GM21576 (cell line): ENCODE results near the gene PTPRN2.
"Not testable (repeated sequence)": the region's sequence is repeated elsewhere in the genome, so short reads cannot be mapped to it uniquely, and the experiment has no call there.

Source experiments
- ATAC-seq: cut with Tn5 transposase; IDR thresholded peaks from one replicate; pipeline ENCODE4 v1.9.1; 2021; ENCODE audit warnings: mild to moderate bottlenecking, moderate library complexity; ENCODE audit not compliant: unreplicated experiment

Gene PTPRN2

DNA sequence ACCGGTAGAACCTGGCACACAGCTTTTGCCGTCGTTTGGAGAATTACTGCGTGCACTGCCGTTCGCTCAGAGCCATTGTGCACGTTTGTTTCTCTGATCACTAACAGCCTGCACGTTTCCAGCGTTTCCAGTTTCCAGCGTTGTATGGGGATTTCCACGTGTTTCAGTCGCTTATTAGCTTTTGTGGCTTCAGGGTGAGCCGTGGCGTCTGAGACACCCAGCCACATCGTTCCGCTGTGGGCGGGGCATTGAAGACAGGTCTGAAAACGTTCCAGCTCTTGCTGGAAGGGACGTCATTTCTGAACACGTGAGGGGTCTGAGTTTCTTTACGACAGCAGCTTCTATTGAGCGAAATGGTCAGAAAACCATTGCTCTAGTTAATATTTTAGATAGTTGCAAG is 1086.0 kb downstream of the PTPRN2 start:
- no peak for ATAC-seq

DNA sequence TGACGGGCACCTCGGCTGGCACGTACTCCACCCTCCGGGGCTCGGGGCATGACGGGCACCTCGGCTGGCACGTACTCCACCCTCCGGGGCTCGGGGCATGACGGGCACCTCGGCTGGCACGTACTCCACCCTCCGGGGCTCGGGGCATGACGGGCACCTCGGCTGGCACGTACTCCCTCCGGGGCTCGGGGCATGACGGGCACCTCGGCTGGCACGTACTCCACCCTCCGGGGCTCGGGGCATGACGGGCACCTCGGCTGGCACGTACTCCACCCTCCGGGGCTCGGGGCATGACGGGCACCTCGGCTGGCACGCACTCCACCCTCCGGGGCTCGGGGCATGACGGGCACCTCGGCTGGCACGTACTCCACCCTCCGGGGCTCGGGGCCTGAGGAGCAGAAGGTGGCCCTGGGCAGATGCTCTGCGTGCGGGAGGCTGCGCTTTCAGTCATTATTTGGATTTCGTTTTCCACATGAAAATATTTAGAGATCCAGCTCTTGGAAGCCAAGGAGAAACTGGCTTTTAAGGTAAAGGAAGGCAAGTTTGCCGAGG is 1086.6 kb downstream of the PTPRN2 start:
- not testable (repeated sequence) for ATAC-seq

DNA sequence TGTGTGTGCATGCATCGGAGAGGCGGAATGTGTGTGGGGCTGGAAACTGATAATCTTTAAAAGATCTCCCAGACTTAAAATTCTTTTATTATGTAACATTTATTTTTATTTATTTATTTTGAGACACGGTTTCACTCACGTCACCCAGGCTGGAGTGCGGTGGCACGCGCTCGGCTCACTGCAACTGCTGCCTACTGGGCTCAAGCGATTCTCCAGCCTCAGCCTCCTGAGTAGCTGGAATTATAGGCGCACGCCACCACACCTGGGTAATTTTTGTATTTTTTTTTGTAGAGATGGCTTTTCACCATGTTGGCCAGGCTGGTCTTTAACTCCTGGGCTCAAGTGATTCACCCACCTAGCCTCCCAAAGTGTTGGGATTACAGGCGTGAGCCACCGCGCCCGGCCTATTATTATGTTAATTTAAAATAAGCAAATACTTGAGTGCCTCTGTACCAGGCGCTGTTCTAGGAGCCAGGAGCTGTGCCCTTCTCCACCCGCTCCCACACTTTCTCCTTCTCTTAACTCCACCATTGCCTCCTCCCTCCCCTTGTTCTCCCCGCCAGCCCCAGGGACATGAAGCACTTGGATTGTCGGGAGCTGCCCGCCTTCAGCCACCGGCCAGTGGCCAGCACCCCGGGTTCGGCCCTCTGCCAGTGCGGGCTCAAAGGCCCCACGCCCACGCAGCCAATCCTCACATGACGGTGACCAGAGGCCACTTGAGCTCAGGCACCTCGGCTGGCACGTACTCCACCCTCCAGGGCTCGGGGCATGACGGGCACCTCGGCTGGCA is 1087.3 kb downstream of the PTPRN2 start:
- ATAC-seq = no peak

DNA sequence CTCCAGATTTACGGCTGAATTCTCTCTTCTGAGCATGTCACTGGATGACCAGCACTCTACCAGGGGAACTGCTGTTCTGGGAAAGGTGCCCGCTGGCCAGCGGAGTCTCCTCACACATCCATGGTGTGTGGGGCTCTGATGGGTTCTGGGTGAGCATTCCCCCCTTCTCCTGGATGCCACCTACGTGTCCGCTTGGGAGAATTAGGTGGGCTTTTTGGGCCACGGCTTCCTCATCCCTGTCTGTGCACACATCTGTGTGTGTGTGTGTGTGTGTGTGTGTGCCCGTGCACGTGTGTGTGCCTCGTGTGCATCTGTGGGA is 1087.8 kb downstream of the PTPRN2 start:
- ATAC-seq = no peak

DNA sequence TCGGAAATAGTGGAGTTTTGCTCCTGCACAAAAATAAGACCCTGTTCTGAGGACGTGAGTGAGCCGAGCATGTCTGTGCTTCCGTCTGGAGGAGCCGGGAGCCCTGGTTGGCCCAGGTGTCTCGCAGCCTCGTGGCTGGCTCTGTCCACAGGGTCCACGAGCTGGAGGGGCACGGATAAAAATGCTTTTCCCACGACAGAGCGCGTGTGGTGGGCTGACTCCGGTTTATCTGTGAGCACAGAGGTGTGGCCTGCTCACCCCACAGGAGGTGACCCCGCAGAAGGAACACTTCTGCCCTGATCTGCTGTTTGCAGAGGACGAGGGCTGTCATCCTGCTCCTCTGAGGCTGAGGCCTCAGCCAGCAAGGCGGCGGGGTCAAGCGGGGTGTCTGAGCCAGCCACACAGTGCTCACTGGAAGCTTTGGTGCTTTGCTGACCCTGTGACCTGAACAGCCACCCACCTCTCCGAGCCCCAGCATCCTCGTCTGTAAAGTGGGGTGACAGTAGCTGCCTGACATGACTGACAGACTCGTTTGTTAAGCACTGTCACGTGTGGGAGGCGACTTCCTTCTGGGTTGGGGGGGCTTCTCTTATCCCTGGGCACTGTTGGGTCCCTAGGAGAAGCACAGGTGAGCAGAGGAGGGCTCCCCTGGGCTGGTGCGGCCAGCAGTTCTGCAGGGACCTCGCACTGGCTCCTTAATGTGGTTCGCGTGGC is 1088.3 kb downstream of the PTPRN2 start:
- no peak for ATAC-seq

DNA sequence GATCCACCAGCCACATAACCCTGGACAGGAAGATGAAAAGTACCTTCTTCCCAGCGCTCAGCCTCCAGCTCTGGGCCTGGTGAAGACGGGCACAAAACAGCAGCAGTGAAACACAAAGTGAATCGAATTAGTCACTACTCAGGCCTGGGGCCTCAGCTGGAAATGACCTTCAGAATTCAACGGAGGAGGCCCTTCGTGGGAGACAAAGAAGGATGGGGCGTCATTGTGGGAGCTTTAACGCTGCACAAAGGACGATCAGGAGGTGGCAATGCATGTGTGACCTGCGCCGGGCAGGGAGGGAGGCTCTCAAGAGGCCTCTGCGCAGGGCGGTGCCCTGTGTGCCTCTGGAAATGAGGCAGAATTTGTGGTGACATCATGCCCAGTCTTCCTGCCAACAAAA is 1089.0 kb downstream of the PTPRN2 start:
- ATAC-seq = no peak

DNA sequence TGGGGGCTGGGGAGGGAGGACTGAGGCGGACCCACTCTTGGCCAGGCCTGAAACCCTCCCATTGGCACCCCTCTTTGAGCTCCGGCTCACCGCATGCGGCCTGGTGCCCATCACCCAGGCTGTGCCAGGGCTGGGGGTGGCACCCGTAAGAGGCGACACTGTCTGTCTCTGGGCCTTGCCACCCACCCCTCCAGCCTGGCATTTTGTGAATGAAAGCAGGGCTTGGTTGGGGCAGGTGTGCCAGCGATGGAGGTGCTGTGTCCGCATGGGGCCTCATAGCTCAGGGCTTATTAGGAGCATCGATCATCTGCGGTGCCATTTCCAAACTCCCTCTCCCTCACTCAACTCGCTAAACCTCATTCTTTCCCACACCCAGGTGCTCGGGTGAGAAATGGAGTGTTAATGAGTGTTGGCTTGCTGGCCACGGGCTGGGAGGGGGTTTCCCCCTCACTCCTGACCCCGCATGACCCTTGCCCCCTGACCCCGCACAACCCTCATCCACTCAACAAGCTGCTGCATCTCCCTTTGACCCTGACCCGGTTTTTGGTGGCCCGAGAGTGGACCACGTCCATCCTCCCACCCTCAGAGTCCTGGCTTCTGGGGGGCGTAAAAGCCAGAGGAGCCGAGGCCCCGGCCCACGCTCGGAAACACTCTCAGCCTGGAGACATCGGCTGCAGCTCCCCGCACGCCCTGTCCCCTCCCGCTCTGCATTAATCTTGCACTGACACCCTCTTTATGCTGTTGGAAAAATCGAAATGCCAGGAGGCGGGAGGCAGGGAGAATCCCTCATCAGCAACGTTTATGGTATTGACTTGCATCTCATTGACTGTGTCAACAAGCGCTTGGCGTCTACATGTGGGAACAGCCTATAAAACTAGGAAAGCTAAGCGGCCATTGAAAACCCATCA is 1089.6 kb downstream of the PTPRN2 start:
- ATAC-seq = no peak

DNA sequence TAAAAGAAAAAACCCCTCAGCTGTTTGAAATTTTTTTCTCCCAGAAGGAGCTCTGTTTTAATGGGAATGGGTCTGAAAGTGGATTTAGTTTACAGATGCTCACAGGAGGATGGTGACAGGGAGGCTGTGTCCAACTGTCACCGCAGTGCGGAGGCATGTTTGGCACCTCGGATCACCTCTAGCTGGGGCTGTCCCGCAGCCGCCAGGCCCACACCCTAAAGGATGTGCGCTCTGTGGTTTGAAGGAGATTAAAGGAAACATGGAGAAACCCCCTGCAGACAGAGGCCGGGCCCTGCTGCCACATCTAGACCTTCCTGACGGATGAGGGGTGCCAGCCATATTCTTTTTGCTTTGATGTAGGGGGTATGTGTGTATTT is 1090.3 kb downstream of the PTPRN2 start:
- no peak for ATAC-seq

DNA sequence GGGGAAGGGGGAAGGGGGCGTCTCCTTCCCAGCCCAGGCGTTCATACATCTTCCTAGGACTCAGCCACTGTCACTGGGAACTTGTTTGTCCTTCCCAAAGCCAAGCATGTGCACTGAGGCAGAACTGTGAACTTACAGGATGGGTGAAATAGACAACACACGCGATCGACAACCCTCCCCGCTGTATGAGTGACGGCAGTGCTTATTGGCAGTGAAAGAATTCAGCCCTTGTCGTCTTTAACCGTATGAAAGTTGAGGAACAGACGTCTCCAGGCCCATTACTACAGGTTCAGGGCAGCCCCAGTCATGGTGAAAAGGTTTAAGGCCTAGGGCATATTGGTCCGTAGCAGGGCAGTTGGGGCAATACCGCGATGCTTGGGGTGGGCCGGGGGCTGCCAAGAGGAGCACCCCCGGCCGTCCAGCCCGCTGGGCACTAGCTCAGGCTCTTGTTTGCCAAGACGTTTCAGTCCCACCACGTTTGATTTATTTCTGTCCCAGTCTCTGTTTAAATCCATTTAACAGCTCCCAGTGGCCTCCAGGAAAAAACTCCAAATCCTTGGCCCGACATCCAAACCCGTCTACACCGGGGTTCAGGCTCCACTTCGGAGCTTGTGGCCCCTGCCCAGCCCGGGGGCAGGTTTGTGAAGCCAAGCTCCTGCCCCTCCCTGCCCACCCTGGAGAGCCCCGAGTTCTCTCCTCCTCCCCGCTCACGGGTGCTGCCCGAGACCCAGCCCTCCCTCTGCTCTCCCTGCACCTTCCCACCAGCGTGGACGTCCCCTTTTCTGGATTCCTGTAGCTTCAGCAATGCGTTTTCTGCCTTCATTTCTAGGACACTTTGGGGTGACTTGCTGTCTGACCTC is 1091.0 kb downstream of the PTPRN2 start:
- ATAC-seq = no peak

DNA sequence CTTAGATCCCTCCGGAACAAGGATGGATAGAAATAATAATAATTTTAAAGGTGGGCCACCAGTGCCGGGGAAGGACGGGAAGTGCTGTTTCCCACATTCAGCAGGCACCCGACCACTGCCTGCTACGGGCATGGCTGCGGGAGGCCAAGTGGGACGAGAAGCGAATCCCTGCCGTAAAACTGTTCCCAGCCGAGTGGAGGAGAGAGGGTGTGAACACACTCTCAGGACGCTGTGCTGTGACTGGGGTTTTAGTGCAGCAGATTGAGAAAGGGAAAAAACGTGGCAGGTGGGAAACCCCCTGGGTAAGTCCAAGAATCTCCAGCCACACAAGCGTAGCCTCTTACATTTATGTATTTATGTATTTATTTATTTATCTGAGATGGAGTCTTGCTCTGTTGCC is 1092.0 kb downstream of the PTPRN2 start:
- ATAC-seq = peak; percentile 72

DNA sequence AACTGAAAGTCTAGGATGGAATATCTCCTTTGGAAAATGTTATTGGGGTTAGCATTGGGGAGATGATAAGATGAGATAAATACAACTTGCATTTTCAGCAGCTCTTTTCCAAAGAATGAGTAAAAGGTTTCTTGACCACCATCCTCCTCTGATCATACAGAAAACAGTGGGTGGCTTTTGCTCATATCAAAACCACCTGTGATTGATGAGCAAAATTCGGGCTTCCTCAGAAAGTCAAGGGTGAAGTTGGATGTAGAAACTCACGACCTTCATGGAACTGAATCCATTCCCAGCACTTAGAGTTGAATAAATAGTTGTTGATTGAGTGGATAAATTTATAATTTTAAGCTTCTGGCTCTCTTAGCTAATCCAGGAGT is 1092.5 kb downstream of the PTPRN2 start:
- ATAC-seq = no peak

DNA sequence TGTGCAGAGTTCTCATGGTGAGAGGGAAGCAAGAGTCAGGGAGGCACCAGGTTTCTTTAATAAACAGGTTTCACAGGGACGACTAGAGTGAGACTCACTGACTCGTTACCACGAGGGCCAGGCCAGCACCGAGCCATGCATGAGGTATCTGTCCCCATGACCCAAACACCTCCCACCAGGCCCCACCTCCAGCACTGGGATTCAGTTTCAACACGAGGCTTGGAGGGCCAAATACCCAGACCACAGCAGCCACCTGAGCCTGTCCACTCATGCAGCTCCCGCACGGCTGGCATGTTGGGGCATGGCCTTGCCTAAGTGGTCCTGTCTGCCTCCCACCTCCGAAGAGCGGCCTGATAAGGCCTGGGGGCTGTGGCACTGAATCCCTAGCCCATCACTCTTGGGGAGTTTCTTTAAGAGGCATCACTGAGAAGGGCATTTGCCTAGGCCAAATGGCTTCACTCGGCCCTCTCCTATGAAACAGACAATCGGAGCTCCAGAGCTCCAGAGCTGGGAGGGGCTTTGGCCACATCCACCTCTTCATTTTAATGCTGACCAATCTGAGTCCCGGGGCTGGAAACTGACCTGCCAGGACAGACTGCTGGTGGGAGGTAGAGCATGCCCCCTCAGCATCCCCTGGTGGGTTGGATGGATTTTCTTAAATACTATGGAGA is 1093.0 kb downstream of the PTPRN2 start:
- no peak for ATAC-seq

DNA sequence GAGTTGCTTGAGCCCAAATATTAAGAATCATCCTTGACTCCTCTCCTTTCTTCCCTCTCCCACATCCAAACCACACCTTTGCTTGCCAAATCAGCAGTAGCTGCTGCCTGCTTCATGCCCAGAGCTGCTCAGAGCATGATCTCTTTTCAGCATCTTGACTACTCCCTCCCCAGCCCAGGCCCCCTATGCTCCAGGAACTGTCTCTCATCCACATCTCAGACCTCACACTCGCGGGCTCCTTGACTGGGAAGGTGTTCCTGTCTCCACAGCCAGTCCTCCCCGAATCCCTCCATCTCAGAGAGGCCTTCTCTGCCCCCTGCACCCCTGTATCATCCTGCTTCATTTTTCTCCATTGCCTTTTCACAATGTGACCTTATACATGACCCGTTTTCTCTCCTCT is 1093.8 kb downstream of the PTPRN2 start:
- no peak for ATAC-seq

DNA sequence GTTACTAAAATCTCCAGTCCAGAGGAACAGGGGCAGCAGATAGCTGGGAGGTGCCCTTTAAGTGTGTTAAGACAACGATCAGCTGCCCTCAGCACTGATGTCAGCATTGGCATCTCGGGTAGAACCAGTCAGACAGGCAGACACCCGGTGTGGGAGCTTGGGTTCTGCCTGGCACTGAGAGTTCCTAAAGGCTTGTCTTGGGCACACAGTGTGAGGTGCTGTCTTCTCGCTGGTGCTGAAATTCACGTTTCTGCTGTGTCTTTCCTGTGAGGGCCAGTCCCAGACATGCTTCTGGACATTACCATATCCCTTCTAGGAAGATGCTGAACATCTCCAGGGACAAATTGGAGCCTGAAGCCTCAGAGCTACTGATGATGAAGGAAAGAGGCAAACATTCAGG is 1094.6 kb downstream of the PTPRN2 start:
- ATAC-seq = no peak

DNA sequence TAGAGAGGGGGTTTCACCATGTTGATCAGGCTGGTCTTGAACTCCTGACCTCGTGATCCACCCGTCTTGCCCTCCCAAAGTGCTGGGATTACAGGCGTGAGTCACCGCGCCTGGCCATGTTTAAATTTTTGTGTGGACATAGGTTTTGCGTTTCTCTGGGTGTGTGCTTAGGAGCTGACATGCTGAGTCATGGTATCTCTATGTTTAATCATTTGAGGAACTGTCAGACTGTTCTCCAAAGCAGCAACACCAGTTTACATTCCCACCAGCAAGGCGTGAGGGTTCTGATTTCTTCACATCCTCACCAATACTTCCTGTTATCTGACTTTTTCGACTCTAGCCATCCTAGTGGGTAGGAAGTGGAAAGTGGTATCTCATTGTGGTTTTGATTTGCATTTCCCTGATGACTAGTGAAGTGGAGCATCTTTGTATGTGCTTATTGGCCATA is 1097.1 kb downstream of the PTPRN2 start:
- ATAC-seq = peak; percentile 78

DNA sequence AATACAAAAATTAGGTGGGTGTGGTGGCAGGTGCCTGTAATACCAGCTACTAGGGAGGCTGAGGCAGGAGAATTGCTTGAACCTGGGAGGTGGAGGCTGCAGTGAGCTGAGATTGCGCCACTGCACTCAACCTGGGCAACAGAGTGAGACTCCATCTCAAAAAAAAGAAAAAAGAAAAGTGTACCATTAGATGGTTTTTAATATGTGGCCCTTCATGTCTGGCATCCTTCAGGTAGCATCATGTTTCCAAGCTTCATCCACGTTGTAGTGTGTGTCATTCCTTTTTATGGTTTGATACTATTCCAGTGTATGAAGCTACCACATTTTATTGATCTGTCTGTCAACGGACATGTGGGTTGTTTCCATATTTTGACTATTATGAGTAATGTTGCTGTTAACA is 1097.8 kb downstream of the PTPRN2 start:
- not testable (repeated sequence) for ATAC-seq
